GM18951 (cell line): ENCODE results near the gene SPNS1.
"Not testable (repeated sequence)": the region's sequence is repeated elsewhere in the genome, so short reads cannot be mapped to it uniquely, and the experiment has no call there.

Experiments used
- POLR2A ChIP-seq: IDR thresholded peaks from 4 replicates; pipeline ENCODE4 v1.6.1; 2011; ENCODE audit warnings: mild to moderate bottlenecking; ENCODE audit not compliant: insufficient read length, insufficient read depth; ENCODE audit errors: extremely low read depth
- in situ Hi-C: fragments of 300-500 bp; cut with MboI; formaldehyde crosslinking; loops from one replicate; pipeline ENCODE4 v1.12.0; 2022; ENCODE audit warnings: low sequenced_read_pairs, mixed read lengths, inconsistent platforms; ENCODE audit not compliant: unreplicated experiment

Gene SPNS1

DNA sequence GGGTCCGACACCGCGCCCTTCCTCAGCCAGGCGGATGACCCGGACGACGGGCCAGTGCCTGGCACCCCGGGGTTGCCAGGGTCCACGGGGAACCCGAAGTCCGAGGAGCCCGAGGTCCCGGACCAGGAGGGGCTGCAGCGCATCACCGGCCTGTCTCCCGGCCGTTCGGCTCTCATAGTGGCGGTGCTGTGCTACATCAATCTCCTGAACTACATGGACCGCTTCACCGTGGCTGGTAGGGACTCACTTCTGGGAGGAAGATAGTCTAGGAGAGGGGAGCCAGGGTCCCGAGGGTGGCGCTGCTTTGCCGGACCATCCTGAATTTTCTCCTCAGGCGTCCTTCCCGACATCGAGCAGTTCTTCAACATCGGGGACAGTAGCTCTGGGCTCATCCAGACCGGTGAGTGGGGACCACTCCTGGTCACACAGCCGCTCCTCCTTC lies 601 bp downstream of the SPNS1 start:
- TF ChIP-seq POLR2A: no peak
- in situ Hi-C loops: no loop called here

DNA sequence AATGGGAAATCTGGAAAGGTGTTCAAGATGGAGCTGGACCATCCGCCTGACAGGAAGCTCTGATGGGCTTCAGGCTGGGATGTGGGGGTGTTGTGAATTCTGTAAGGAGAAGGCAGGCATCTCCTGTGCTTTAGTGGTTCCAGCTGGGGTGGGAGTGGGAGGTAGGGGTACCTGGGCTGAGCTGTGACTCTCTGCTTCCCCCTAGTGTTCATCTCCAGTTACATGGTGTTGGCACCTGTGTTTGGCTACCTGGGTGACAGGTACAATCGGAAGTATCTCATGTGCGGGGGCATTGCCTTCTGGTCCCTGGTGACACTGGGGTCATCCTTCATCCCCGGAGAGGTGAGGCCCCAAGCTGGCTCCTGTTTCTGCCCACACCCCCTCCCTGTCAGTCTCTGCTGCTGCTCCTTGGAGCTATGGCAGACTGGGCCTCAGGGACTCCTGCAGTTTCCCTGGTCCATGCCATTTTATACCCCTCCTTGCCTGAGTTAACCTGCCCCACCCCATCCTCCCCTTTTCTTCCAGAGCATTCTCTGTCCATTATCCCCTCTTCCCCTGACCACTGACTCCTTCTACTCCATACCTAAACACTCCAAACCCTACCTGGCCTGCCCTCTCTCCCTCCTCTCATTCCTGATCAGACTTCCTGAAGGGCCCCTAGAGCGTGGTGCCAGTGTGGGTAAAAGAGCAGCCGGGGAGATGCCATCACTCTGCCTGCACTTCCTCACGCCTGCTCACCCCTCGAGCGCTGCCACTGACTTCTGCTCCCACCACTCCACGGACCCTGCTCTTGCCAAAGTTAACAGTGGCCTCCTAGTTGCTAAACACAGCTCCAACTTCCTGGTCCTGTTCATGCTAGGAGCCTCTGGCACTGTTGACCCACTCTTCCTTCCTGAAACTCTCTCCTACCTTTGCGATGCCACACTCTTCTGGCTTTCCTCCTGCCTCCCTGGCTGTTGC lies 3.4 kb downstream of the SPNS1 start:
- in situ Hi-C loops: no loop called here
- TF ChIP-seq POLR2A: no peak

DNA sequence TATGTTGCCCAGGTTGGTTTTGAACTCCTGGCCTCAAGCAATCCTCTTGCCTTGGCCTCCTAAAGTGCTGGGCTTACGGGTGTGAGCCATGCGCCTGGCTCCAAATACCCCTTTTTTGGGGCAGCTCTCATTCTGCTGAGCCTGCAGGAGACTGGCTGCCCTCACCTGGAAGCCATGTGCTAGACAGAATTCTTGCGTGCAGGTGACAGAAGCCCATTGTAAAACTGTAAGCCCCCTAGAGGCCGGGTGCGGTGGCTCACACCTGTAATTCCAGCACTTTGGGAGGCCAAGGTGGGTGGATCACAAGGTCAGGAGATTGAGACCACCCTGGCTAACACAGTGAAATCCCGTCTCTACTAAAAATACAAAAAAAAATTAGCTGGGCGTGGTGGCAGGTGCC lies 5.8 kb downstream of the SPNS1 start:
- in situ Hi-C loops: not testable (repeated sequence)

DNA sequence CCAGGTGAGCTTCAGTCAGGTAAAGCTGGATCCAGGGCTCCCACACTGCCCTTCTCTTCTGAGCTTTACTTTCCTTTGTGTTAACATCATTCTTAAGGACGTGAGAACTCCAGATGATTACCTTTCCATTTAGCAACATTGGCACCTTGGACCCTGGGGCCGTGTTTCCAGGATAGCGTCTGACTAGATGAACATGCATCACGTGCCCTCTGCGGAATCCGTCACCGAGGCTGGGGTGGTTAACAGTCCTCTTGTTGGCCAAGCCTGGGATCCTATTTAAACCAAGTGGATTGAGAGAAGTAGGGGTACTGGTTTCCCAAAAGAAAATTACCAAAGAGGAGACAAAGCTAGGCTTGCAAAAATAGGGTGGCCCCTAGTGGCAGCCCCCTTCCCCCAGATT lies 6.4 kb downstream of the SPNS1 start:
- in situ Hi-C loops: no loop called here
- TF ChIP-seq POLR2A: no peak

DNA sequence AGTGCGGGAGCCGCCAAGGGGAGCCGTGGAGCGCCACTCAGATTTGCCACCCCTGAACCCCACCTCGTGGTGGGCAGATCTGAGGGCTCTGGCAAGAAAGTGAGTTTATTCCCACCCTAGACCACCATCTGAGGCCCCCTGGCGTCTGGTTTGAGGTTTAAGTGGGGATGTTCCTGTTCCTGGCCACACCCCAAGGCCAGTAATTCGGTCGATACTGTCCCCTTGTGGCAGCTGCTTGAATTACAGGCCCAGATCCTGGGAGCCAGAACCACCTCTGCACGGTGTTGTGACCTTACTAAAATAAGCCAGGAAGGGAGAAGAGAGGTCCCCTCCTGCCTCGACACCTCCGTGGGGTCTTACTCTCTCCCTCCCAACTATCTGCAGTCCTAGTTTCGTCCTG lies 6.9 kb downstream of the SPNS1 start:
- no peak for TF ChIP-seq POLR2A
- in situ Hi-C loops: no loop called here

DNA sequence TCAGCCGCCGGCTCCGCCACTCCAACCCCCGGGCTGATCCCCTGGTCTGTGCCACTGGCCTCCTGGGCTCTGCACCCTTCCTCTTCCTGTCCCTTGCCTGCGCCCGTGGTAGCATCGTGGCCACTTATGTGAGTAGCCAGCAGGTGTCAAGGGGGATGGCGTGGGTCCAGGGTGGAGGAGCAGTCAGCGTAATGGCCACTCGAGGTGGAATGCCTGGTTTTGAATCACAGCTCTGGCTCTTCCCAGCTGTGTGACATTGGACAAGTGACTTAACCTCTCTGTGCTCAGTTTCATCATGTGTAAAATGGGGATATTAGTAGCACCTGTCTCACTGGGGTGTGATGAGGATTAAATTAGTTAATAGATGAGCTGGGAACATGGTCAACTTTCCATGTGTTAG lies 7.8 kb downstream of the SPNS1 start:
- no peak for TF ChIP-seq POLR2A
- in situ Hi-C loops: no loop called here

DNA sequence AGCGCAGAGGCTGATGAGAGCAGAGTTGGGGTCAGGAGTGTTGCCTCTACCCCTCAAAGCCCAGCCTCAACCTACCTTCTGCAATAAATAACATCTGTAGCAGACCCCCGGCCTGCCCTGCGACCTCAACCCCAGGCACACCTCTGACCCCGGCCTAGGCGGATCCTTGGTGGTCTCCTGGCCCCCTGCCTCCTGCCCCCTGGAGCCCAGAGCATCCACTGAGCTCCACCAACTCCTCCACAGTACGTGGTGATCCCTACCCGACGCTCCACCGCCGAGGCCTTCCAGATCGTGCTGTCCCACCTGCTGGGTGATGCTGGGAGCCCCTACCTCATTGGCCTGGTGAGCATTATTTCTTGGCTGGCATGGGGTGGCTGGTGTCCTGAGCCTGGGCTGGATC lies 8.4 kb downstream of the SPNS1 start:
- no peak for TF ChIP-seq POLR2A
- in situ Hi-C loops: no loop called here

DNA sequence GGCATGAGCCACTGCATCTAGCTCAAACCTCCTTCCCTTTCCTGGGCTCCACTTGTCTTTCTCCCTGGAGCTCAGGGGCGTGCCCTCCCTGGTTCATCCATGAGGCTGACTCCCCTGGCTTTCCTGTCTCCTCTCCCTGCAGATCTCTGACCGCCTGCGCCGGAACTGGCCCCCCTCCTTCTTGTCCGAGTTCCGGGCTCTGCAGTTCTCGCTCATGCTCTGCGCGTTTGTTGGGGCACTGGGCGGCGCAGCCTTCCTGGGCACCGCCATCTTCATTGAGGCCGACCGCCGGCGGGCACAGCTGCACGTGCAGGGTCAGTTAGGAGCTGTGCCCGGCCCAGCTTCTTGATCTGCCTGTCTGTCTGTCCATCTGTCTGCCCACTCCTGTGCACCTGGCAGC lies 9.1 kb downstream of the SPNS1 start:
- no peak for TF ChIP-seq POLR2A
- in situ Hi-C loops: no loop called here

DNA sequence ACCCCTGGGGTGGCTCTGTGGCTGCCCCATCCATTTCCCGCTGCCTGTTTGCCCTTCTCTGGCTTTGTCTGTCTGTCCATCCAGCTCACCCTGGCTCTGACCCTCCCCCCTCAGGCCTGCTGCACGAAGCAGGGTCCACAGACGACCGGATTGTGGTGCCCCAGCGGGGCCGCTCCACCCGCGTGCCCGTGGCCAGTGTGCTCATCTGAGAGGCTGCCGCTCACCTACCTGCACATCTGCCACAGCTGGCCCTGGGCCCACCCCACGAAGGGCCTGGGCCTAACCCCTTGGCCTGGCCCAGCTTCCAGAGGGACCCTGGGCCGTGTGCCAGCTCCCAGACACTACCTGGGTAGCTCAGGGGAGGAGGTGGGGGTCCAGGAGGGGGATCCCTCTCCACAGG lies 9.5 kb downstream of the SPNS1 start:
- no peak for TF ChIP-seq POLR2A
- in situ Hi-C loops: no loop called here

DNA sequence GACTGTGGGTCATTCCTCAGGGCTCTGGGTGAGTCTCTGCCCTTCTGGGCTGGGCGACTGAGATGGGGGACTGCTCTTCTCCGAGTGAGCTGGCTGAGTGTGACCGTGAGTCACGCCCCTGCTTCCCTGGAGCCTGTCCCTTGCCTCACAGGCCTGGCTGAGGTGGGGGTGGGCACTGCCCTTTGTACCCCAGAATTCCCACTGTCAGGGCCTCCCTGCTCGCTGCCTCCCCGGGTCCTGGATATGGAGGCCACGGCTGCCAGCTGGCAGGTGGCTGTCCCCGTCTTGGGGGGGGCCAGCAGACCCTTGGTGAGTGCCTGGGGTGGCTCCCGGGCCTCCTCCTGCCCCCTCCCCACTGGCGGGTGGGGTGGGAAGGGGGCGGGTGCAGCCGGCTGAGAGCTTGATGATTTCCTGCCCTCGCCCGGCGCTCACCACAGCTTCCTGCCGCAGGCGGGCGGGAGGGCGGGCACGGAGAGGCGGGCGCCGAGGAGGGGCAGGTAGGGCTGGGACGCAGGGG lies 10.1 kb downstream of the SPNS1 start, which contains the start of gene LAT:
Gene LAT (plus strand): TSS at position 434 of the 517 bp plus-strand sequence. CDS start 366 bp downstream, outside the sequence.
- TF ChIP-seq POLR2A: no peak
- in situ Hi-C loops: no loop called here

DNA sequence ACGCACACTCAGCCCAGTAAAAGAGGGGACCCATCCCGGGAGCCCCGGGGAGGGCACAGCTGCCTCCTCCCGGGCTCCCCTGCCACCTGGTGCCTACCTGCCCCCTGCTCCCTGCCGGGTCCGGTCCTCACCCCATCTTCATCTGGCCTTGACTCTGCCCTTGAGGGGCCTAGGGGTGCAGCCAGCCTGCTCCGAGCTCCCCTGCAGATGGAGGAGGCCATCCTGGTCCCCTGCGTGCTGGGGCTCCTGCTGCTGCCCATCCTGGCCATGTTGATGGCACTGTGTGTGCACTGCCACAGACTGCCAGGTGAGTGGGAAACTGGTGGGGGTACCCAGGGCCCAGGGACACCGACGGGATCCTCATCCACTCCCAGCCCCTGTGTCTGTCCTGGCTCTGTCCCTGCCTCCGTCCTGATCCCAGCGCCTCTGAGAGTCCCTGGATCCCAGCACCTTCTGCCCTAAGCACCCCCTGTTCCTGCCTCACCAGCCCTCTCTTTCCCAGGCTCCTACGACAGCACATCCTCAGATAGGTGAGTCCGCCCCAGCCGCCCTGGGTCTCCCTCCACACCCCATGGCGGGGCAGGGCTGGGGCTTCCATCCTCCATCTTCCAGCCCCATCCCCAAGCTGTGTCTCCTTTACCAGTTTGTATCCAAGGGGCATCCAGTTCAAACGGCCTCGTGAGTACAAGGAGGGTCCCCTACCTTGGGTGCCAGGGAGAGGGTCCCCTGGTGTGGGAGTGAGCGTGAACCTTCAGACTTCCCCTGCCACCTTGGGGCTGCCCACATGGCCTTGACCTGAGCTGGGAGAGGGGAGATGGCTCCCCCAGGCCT lies 10.8 kb downstream of the SPNS1 start:
- in situ Hi-C loops: no loop called here
- no peak for TF ChIP-seq POLR2A

DNA sequence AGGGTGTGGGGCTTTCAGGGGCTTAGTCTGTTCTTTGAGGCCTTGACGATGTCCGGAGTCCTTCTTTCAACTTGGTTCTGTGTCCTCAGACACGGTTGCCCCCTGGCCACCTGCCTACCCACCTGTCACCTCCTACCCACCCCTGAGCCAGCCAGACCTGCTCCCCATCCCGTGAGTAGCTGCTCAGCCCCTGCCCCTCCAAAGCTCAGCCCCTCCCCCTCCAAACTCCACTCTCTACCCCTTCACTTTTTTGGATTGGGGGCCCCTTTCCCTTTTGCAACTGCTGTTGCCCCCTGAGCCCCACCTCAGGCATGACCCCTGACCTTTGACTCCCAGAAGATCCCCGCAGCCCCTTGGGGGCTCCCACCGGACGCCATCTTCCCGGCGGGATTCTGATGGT lies 11.5 kb downstream of the SPNS1 start:
- TF ChIP-seq POLR2A: no peak
- in situ Hi-C loops: no loop called here

DNA sequence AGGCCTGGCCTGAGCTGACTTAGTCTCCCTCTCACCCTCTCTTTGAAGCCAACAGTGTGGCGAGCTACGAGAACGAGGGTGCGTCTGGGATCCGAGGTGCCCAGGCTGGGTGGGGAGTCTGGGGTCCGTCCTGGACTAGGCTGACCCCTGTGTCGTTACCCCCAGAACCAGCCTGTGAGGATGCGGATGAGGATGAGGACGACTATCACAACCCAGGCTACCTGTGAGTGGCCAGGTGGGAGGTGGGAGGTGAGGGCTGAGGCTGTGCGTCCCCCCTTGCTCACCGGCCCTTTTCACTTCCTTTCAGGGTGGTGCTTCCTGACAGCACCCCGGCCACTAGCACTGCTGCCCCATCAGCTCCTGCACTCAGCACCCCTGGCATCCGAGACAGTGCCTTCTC lies 11.9 kb downstream of the SPNS1 start:
- TF ChIP-seq POLR2A: no peak
- in situ Hi-C loops: no loop called here
